Heart left ventricle (tissue), 16 donors: ENCODE measurements around the gene AMPD2. TPM values are rescaled to one million over a fixed set of nuclear protein-coding genes. Genes with fewer than 3 reads are reported as not detected.

Experiments used
- ATAC-seq, 4 donors: fragments of 200-7000 bp; cut with Tn5 transposase; one replicate each; pipeline ENCODE4 v1.9.1; 2020 to 2022; ENCODE audit warnings: moderate library complexity in 4 of 4, mild to moderate bottlenecking in 3 of 4, moderate number of reproducible peaks in 1 of 4
- DNase-seq, 5 donors: peaks; one replicate each; pipeline ENCODE4 v3.0.0-alpha.2; 2020
- H3K27ac ChIP-seq, 12 donors: fragments of 200-600 bp; sonication (generic) in 4 of 12; one replicate each; pipeline versions ENCODE4 v1.5.0 to v1.8.0; 2016 to 2022; ENCODE audit warnings: mild to moderate bottlenecking in 2 of 12
- H3K27me3 ChIP-seq, 9 donors: fragments of 200-600 bp; sonication (generic) in 2 of 9; one replicate each; pipeline versions ENCODE4 v1.5.1 to v1.8.0; 2016 to 2022; ENCODE audit warnings: mild to moderate bottlenecking in 3 of 9
- H3K36me3 ChIP-seq, 9 donors: fragments of 200-600 bp; sonication (generic) in 2 of 9; one replicate each; pipeline versions ENCODE4 v1.5.0 to v1.8.0; 2018 to 2022; ENCODE audit warnings: mild to moderate bottlenecking in 2 of 9
- H3K4me1 ChIP-seq, 12 donors: fragments of 200-600 bp; sonication (generic) in 4 of 12; one replicate each; pipeline versions ENCODE4 v1.5.0 to v1.8.0; 2016 to 2022; ENCODE audit warnings: mild to moderate bottlenecking in 3 of 12
- H3K4me3 ChIP-seq, 12 donors: fragments of 200-600 bp; sonication (generic) in 4 of 12; one replicate each; pipeline versions ENCODE4 v1.5.0 to v1.8.0; 2017 to 2022; ENCODE audit warnings: mild to moderate bottlenecking in 9 of 12, moderate library complexity in 4 of 12
- H3K9me3 ChIP-seq, 12 donors: fragments of 200-600 bp; sonication (generic) in 4 of 12; one replicate each; pipeline versions ENCODE4 v1.5.0 to v1.8.0; 2016 to 2022; ENCODE audit warnings: mild to moderate bottlenecking in 1 of 12
- CTCF ChIP-seq, 12 donors: fragments of 200-600 bp; sonication (generic) in 4 of 12; IDR thresholded peaks; one replicate each; pipeline versions ENCODE4 v1.5.0 to v1.8.0; 2018 to 2022; ENCODE audit warnings: antibody characterized with exemption in 12 of 12, mild to moderate bottlenecking in 5 of 12
- POLR2A ChIP-seq, 2 donors: fragments of 450-650 bp; IDR thresholded peaks; one replicate each; pipeline ENCODE4 v1.6.1; 2017; ENCODE audit warnings: antibody characterized with exemption in 2 of 2, mild to moderate bottlenecking in 2 of 2, moderate library complexity in 2 of 2
- WGBS, 4 donors: extraction: QIAGEN DNeasy Blood & Tissue Kit in 2 of 4; methylation state at CpG; one replicate each; pipeline versions ENCODE4 v1.1.5 to v1.1.7; 2013 to 2018; 5-methylcytosine and 5-hydroxymethylcytosine counted together
- intact Hi-C, 10 donors: fragments of 100-400 bp; cut with DNase I; formaldehyde crosslinking; loops; one replicate each; pipeline versions ENCODE4 v1.11.1 to v1.14.2; 2022
- polyA plus RNA-seq, 2 donors: library from polyadenylated mRNA; stranded (reverse); fragments of 200-250 nt; gene quantifications; one replicate each; pipeline ENCODE4 v1.2.3, GENCODE V29; 2013
- total RNA-seq, 9 donors: library from RNA; depleted of rRNA in 2 of 9; stranded (reverse); fragments of >200 nt in 2 of 9; fragmentation: NEBNext Ultra II Directional in 3 of 9; extraction: Animal tissue kit (Norgen Biotek cat#: 25700) in 3 of 9; gene quantifications; one replicate each; pipeline versions ENCODE4 v1.1.0 to v1.2.4, GENCODE V29; 2016 to 2023
- donor health status: ischemic (EF 13 %, LVEDD 7.1; RV severe dilation, severe dysfunction).
- donor health status: healthy with polysubstance abuse.
- donor health status: DM: no; HTN: yes; CAD: no.
- donor health status: DM: no; HTN: no; CAD: no.
- donor health status: ischemic (EF 25% LVEDD 6.9; RV normal size, moderate dysfunction).
- donor health status: ischemic (EF 25% LVEDD 5.7; RV mildly dilated, moderate dysfunction).
- donor health status: healthy.
- donor health status: DM: yes; HTN: yes; CAD: no.
- donor health status: ischemic (EF 35%, LVEDD 5.7; RV mildly dilated, moderate dysfunction).
- donor health status: nonischemic (EF 11% LVEDD 7.7; RV severe dilation, severe dysfunction).
- donor health status: DM: yes; HTN: yes; CAD: no.
- donor health status: PGD.
- donor health status: ischemic (EF 29% LVEDD 5.4; RV normal size, mild dysfunction).
- donor health status: nonischemic (EF 23%, LVEDD 6.1; RV moderate dilation, normal function).

AMPD2 gene
- total and polyA plus RNA-seq, 11 donors: 7.4 to 29.9 (median 10.0) TPM

- ATAC-seq (no peak), DNase-seq (no peak)
- H3K27ac ChIP-seq: no peak overlapping the region
- H3K27me3 ChIP-seq: no peaks in the 10 kb centered on the region
- intact Hi-C loops: loop anchor here in 2 of 10 donors (5.0 kb wide), 1 partner anchor 84 kb away; the partner anchor contains the start of gene GNAI3 (in 2 of the 2)
- WGBS, 4 donors: 94 to 100% (median 96%) methylated on average over 3 to 14 of the region's 14 CpGs
- TF ChIP-seq POLR2A (IDR thresholded peaks at IDR 0.05) (no peak), CTCF (IDR thresholded peaks at IDR 0.05) (no peak)
- no peak overlapping the region for H3K4me3 ChIP-seq
- H3K36me3 ChIP-seq: peaks cover 0 to 60% (median 42%) of the 10 kb centered on the region in 9 donors
- peaks cover 0 to 14% (median 3%) of the 10 kb centered on the region in 12 donors for H3K4me1 ChIP-seq
- H3K9me3 ChIP-seq: no peaks in the 10 kb centered on the region
Measured at GRCh38 chr1:109630898-109631512, 11.4 kb downstream of the AMPD2 start.

GRCh38 chr1:109631513-109632505 is 12.2 kb downstream of the AMPD2 start:
- no peaks in the 10 kb centered on the region for H3K27me3 ChIP-seq
- intact Hi-C loops: loop anchor here in 2 of 10 donors (5.0 kb wide), 1 partner anchor 85 kb away; the partner anchor contains the start of gene GNAI3 (in 2 of the 2)
- DNase-seq: no peak
- TF ChIP-seq CTCF (IDR thresholded peaks at IDR 0.05) (no peak), POLR2A (IDR thresholded peaks at IDR 0.05) (no peak)
- WGBS, 4 donors: 82 to 89% (median 86%) methylated on average over 11 to 16 of the region's 16 CpGs
- no peaks in the 10 kb centered on the region for H3K9me3 ChIP-seq
- ATAC-seq: no peak
- H3K4me3 ChIP-seq: no peak overlapping the region
- H3K27ac ChIP-seq: no peak overlapping the region
- H3K4me1 ChIP-seq: peaks cover 0 to 22% (median 7%) of the 10 kb centered on the region in 12 donors
- H3K36me3 ChIP-seq: peaks cover 0 to 52% (median 39%) of the 10 kb centered on the region in 9 donors

DNA sequence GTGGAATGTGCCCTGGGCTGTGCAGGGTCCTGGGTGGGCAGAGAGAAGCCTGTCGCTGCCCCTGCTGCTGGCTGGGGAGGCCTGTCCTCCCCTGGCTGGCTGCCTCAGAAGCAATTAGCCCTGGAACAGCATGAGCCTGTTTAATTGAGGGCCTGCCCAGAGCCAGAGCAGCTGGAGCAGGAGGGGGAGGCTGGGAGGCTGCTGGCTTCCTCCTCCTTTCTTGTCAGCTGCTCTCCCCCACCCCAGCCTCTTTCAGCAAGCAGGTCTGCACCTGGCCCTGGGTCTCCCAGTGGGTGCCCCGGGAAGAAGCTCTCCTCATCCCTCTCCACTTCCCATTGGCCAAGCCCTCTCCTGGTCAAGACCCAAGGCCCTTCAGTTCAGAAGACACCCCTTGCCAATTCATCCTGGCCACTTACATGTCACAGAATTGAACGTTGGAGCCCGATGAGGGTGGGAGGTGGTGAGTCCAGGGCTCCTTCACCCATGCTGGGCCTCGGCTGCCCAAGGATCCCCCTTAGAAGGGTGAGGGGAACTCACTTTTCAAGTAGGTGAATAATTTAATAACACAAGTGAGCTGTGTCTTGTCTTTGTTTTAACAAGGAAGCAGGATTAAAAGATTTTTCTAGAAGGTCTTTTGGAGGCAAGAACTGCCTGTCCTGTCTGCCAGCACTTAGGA is 13.2 kb downstream of the AMPD2 start:
- intact Hi-C loops: loop anchor here in 2 of 10 donors (5.0 kb wide), 1 partner anchor 86 kb away; the partner anchor contains the start of gene GNAI3 (in 2 of the 2)
- no peaks in the 10 kb centered on the region for H3K27me3 ChIP-seq
- peaks cover 0 to 24% (median 7%) of the 10 kb centered on the region in 12 donors for H3K4me1 ChIP-seq
- 61 to 70% (median 66%) methylated on average over 5 of the region's 5 CpGs for WGBS, 4 donors
- peaks cover 0 to 42% (median 29%) of the 10 kb centered on the region in 9 donors for H3K36me3 ChIP-seq
- H3K27ac ChIP-seq: no peak overlapping the region
- DNase-seq (no peak), ATAC-seq (peak in 2 of 4 donors; percentile 21 to 35)
- TF ChIP-seq CTCF (IDR thresholded peaks at IDR 0.05): no peak
- TF ChIP-seq POLR2A (IDR thresholded peaks at IDR 0.05): no peak
- H3K4me3 ChIP-seq: no peak overlapping the region
- H3K9me3 ChIP-seq: no peaks in the 10 kb centered on the region
